GM12873 (cell line): ENCODE measurements around the gene ALMS1.

ENCODE experiments used
- TF ChIP-seq, protein P1 (sequence below): IDR thresholded peaks from 2 replicates; pipeline ENCODE4 v1.5.1; 2012; ENCODE audit warnings: low read depth, mild to moderate bottlenecking, moderate library complexity, low read length, control low read depth; ENCODE audit not compliant: insufficient read depth; ENCODE audit errors: missing control alignments

The ALMS1 gene

DNA sequence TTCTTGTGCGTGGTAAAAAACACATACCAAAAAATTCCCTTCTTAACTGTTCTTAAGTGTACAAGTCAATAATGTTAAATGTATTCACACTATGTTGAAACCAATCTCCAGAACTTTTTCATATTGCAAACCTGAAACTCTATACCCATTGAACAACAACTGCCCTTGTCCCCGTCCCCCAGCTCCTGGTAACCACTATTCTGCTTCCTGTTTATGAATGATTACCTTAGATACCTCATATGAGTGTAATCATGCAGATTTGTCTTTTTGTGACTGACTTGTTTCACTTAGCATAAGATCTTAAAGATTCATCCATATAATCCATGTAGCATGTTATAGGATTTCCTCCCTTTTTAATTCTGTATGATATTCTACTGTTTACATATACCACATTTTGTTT is 196.7 kb downstream of the ALMS1 start:
- TF ChIP-seq, protein P1, sequence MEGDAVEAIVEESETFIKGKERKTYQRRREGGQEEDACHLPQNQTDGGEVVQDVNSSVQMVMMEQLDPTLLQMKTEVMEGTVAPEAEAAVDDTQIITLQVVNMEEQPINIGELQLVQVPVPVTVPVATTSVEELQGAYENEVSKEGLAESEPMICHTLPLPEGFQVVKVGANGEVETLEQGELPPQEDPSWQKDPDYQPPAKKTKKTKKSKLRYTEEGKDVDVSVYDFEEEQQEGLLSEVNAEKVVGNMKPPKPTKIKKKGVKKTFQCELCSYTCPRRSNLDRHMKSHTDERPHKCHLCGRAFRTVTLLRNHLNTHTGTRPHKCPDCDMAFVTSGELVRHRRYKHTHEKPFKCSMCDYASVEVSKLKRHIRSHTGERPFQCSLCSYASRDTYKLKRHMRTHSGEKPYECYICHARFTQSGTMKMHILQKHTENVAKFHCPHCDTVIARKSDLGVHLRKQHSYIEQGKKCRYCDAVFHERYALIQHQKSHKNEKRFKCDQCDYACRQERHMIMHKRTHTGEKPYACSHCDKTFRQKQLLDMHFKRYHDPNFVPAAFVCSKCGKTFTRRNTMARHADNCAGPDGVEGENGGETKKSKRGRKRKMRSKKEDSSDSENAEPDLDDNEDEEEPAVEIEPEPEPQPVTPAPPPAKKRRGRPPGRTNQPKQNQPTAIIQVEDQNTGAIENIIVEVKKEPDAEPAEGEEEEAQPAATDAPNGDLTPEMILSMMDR, result no peak

DNA sequence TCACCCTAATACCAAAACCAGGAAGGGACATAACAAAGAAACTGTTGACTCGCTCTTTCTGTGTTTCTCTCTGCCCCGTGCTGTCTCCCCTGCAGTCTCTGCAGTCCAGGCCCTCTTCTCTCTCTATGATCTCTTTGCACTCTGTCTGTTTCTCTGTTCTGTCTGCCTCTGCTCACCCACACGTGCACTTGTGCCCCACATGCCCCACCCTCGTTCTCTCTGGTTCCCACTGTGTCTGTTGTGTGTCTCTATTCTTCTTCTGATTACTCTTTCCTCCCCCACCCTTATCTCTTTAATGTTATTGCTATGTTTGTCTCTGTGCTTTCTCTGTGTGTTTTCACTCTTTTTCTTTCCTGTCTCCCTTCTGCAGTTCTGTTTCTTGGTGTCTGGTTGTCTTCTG is 202.5 kb downstream of the ALMS1 start:
- TF ChIP-seq, protein P1, result no peak

DNA sequence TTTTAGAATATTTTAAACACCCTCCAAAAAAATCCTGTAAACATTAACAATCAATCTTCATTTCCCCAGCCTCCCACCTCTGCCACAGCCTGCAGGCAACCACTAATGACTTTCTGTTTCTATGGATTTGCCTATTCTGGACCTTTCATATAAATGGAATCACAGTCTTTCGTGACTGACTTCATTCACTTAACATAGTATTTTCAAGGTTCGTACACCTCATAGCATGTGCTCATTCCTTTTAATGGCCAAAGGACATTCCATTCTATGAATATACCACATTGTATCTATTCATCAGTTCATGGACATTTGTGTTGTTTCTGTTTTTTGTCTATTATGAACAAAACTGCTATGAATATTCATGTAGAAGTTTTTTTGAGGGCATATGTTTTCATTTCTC is 208.0 kb downstream of the ALMS1 start:
- TF ChIP-seq, protein P1, result no peak

DNA sequence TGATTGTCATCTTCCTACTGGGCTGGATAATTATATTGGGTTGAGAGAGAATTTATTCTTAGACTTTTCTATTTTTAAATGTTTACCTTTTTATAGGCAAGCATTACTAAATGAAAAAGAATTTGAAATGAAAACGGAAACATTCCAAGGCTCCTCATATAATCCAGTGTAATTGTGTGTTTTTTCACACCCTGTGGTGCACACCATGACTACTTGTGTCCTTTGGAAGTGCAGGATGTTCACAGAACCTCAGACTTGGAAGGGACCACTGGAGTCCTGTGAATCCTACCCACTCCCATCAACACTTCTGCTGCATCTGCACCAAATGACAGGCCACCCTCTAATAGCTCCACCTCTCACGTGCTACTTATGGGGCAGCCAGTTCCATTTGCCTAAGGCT is 208.6 kb downstream of the ALMS1 start:
- TF ChIP-seq, protein P1, result no peak

DNA sequence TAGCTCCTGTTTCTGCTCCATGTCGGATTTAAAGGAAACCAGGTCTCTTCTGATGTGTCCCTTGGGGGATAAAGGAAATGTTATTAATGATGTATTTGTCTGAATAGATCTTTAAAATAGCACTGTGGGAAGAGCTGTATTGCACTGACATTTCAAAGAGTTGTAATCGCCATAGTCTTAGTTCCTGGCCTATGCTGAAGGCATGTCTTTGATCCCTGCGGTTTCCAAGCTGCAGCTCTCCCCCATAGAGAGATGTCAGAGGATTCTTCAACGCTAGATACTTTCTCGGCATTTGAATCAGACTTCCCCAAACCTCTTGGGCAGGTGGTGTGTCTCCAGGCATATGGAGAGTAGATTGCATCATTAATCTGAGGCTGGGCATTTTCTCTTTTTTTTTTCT is 216.1 kb downstream of the ALMS1 start:
- TF ChIP-seq, protein P1, result no peak

DNA sequence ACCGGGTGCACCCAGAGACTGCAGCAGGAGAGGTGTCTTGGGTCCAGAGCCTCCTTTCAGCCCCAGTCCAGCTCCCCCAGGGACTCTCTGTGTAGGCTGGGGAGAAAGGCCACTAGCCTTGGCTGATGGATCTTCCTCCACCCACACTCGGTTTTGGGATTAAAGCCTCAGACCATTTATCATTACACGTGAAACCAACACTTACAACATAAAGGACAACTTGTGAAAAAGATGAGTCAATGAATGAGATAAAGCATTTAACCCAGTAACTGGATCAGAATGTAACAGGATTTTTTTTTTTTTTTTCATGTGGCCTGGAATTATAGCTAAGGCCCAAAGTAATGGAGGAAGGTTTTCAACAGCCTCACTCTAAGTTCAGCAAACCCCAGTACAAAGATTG is 224.5 kb downstream of the ALMS1 start:
- TF ChIP-seq, protein P1, result no peak

DNA sequence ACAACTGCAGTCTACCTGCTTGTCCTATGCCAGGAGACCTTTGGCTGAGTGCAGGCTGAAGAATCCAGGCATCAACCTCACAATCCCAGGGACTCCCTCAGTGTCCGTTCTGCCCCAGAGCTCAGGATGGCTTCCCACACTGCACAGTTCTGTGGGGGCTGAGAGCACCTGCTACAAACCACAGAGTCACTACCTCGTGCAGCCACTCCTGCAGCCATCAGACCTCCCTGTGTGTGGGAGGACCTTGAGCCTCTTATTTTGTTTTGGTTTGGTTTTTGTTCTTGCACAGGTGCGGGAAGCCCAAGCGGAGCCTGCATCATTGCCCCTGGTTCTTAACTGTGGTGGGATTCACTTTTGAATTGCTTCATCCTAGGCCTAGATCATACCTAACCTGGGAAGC is 225.6 kb downstream of the ALMS1 start:
- TF ChIP-seq, protein P1, result no peak
